Effector memory CD4-positive, alpha-beta T cell (primary cell): ENCODE data around the gene STON2.

Experiments
- DNase-seq, 3 donors: peaks; one replicate each; pipeline ENCODE4 v3.0.0-alpha.2; 2020
- H3K27ac ChIP-seq: 2 replicates; pipeline ENCODE4 v1.7.0; 2013; ENCODE audit warnings: mild to moderate bottlenecking, low read length, moderate library complexity; ENCODE audit not compliant: insufficient read depth, poor library complexity, severe bottlenecking
- H3K27me3 ChIP-seq: replicated peaks from 2 replicates; pipeline ENCODE4 v1.7.0; 2013; ENCODE audit warnings: mild to moderate bottlenecking, low read length; ENCODE audit not compliant: insufficient read depth, control insufficient read depth, poor library complexity, severe bottlenecking
- H3K36me3 ChIP-seq: 2 replicates; pipeline ENCODE4 v1.7.0; 2013; ENCODE audit warnings: mild to moderate bottlenecking, low read length, moderate library complexity; ENCODE audit not compliant: control insufficient read depth, insufficient read depth
- H3K4me1 ChIP-seq: 2 replicates; pipeline ENCODE4 v1.7.0; 2013; ENCODE audit warnings: low read length, mild to moderate bottlenecking; ENCODE audit not compliant: control insufficient read depth, insufficient read depth, poor library complexity, severe bottlenecking
- H3K4me3 ChIP-seq: 2 replicates; pipeline ENCODE4 v1.7.0; 2013; ENCODE audit warnings: low read length, low read depth, mild to moderate bottlenecking; ENCODE audit not compliant: insufficient read depth, poor library complexity, severe bottlenecking
- H3K9me3 ChIP-seq: 2 replicates; pipeline ENCODE4 v1.7.0; 2013; ENCODE audit warnings: mild to moderate bottlenecking, low read length, moderate library complexity; ENCODE audit not compliant: control insufficient read depth

Gene STON2

DNA sequence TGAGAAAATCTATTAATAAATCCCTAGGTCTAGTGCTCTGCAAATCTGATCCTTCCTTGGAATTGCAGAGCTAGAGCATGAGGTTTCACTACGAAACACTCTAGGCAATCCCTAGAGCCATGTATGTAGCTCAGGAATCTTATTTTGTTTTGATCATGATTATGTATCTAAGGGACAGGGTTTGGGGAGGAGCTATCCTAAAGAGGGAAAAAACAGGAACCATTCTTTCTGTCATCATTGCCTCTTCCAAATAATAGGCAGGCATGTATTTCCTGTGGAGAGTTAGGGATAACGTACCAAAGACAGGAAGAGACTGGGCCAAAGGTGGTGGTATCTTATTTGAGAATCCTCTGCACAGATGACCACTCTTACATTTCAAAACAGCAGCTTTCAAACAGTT, 90.6 kb downstream of the STON2 start:
- Histone ChIP-seq H3K36me3 (no peaks in the 10 kb centered on the region), H3K4me1 (no peaks in the 10 kb centered on the region), H3K27ac (no peak overlapping the region), H3K9me3 (no peaks in the 10 kb centered on the region), H3K4me3 (no peak overlapping the region), H3K27me3 (no peaks in the 10 kb centered on the region)
- no peak for DNase-seq

DNA sequence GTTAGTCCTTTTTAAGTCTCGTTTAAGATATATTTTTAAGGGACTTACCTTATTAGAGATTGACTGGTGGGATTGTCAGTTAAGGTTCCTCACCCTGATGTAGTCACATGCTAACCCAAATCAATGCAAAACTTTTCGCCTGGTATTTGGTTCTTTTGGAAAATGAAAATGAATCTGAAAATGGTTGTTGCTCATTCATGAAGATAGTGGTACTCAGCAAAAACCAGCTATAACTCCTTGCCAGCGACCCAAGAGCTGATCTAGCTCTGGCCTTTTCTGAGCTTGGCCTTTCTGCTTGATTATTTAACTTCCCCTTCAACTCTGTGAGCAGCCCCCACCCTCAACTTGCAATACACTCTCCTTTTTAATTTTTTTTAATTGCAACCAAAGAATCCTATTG, 94.4 kb downstream of the STON2 start:
- Histone ChIP-seq H3K27ac (no peak overlapping the region), H3K4me3 (no peak overlapping the region), H3K4me1 (no peaks in the 10 kb centered on the region), H3K27me3 (no peaks in the 10 kb centered on the region), H3K36me3 (no peaks in the 10 kb centered on the region), H3K9me3 (no peaks in the 10 kb centered on the region)
- DNase-seq: no peak

DNA sequence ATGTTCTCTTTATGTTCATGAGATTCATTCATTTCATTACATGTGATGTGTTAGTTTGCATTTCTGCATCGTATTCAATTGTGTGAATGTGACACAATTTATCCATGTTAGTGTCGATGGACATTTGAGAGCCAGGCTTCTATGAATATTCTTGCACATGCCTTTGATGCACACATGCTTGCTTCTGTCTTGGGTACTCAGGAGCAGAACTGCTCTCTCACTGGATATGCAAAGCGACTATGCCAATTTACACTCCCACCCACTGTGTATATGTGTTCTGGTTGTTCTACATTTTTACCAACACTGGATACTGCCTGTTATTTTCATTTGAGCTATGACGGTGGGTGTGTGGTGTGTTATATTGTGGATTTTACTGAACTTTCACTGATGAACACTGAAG, 95.1 kb downstream of the STON2 start:
- no peaks in the 10 kb centered on the region for H3K36me3 ChIP-seq
- no peaks in the 10 kb centered on the region for H3K4me1 ChIP-seq
- no peak for DNase-seq
- H3K27me3 ChIP-seq: no peaks in the 10 kb centered on the region
- H3K27ac ChIP-seq: no peak overlapping the region
- no peaks in the 10 kb centered on the region for H3K9me3 ChIP-seq
- H3K4me3 ChIP-seq: no peak overlapping the region

DNA sequence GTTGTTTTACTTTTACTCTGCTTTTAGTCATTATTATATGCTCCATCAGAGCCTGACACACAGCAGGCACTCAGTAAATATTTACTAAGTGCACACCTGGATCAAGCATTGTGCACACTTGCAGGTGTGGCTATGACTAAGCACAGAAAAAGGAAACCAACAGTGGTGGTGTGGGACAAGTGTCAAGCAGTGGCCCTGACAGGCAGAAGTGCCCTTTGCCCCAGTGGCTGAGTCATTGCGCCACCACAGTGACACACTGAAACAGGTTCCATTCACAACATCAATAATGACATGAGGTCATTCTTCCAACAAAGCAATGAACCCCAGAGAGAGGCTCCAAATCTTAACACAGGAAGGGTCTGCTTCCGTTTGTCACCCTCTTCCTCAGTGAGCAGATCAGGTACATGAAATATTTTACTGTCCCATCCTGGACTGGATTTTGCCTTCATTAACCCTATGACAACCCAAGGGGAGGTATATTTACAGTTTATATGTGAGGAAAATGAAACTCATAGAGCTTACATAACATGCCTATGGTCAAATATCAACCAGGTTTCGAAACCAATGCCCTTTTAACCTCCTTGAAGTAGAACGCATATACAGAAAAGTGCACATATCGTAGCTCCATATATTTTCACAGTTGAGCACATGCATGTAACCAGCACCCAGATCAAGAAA, 96.7 kb downstream of the STON2 start:
- H3K9me3 ChIP-seq: no peaks in the 10 kb centered on the region
- H3K27ac ChIP-seq: no peak overlapping the region
- H3K36me3 ChIP-seq: no peaks in the 10 kb centered on the region
- DNase-seq: no peak
- H3K4me3 ChIP-seq: no peak overlapping the region
- no peaks in the 10 kb centered on the region for H3K27me3 ChIP-seq
- H3K4me1 ChIP-seq: no peaks in the 10 kb centered on the region

DNA sequence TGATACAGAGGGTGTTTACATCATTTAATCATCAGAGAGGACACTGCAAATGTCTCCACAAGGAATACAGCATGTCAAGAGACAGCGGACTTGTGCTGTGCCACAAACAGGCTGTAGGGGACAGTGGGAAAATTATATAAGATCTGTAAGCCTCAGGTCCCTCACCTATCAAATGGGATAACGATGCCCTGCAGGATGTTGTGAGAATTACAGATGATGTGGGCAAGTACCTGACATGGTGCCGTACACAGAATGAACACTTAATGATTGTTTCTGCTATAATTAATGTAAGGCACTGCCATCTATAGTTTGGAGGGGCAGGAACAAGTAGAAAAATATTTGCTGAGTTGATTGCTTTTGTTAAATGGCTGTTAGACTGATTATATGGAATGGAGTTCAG, 97.5 kb downstream of the STON2 start:
- Histone ChIP-seq H3K4me3 (no peak overlapping the region), H3K27me3 (no peaks in the 10 kb centered on the region), H3K9me3 (no peaks in the 10 kb centered on the region), H3K36me3 (no peaks in the 10 kb centered on the region), H3K27ac (no peak overlapping the region), H3K4me1 (no peaks in the 10 kb centered on the region)
- DNase-seq: no peak

DNA sequence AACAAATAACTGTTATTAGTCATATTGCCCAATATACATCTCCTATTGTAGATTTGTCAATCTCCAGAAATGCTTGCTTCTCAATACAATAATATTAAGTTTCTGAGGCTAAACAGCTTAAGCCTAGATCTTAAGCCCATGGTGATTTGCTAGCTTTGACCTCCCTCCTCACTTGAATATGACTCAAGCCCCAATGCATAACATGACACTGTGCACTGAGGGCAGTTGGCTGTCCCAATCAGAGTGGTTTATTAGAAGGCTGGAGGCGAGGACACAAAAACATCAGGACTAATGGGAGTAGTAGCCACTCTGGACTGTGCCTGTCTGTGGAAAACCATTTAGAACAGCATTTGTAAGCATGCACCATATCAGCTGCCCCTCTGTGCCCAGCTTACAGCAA, 98.3 kb downstream of the STON2 start:
- DNase-seq: no peak
- H3K9me3 ChIP-seq: no peaks in the 10 kb centered on the region
- no peak overlapping the region for H3K27ac ChIP-seq
- H3K4me3 ChIP-seq: no peak overlapping the region
- no peaks in the 10 kb centered on the region for H3K36me3 ChIP-seq
- no peaks in the 10 kb centered on the region for H3K27me3 ChIP-seq
- H3K4me1 ChIP-seq: no peaks in the 10 kb centered on the region

DNA sequence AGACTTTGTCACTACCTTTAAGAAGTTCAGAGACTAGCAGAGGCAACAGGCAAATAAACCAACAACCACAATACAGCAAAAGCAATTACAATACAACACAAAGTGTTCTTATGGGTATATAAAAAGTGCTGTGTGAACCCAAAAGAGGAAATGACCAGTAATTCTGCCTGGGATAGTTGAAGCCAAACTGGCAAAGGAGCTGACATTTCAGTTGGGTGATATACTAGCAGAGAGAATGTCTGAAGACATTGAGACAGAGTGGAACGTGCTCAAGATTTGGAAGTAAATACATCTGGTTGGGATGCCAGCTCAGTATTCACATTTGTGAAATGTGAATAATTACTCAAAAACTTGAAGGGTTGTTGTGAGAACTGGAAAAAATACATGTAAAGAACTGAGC, 98.8 kb downstream of the STON2 start:
- no peaks in the 10 kb centered on the region for H3K36me3 ChIP-seq
- no peaks in the 10 kb centered on the region for H3K27me3 ChIP-seq
- no peak overlapping the region for H3K27ac ChIP-seq
- no peak overlapping the region for H3K4me3 ChIP-seq
- no peaks in the 10 kb centered on the region for H3K9me3 ChIP-seq
- H3K4me1 ChIP-seq: no peaks in the 10 kb centered on the region
- DNase-seq: no peak

DNA sequence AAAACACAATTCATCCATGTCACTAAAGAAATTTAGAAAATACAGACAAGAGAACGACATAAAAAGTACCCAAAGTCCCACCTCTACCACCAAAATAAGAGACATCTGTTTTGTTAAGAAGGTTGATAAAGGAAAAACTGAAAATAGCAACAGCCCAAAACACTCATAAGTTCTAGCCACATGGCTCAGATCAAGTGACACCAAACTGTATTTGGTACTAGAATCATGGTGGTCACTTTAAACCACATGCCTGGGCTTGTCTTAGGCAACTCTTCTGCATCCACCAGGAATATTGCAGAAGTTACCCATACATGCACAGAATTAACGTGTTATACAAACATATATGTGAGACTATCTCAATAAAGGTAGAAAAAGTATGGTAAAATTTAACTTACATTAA, 101.2 kb downstream of the STON2 start:
- Histone ChIP-seq H3K9me3 (no peaks in the 10 kb centered on the region), H3K27me3 (no peaks in the 10 kb centered on the region), H3K27ac (no peak overlapping the region), H3K4me1 (no peaks in the 10 kb centered on the region), H3K4me3 (no peak overlapping the region), H3K36me3 (no peaks in the 10 kb centered on the region)
- no peak for DNase-seq

DNA sequence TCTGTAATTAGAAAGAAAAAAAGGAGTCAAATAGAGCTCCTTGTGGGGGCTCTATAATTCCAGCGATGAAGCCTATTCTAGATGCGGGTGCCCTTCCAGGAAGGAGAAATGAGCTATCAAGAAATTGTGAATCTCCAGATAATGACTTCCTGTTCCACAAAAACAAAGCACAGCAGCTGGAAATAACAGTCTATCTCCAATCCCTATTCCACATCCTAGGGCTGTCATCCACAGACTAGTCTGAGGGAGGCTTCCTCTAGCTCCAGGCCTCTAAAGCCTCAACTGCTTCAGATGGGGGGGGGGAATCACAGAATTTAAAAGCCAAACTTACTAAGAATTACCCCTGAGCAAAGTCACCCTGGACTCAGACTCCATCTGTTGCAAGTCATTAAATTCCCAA, 102.0 kb downstream of the STON2 start:
- no peaks in the 10 kb centered on the region for H3K9me3 ChIP-seq
- no peak overlapping the region for H3K27ac ChIP-seq
- DNase-seq: no peak
- no peaks in the 10 kb centered on the region for H3K4me1 ChIP-seq
- no peaks in the 10 kb centered on the region for H3K36me3 ChIP-seq
- H3K27me3 ChIP-seq: no peaks in the 10 kb centered on the region
- no peak overlapping the region for H3K4me3 ChIP-seq

DNA sequence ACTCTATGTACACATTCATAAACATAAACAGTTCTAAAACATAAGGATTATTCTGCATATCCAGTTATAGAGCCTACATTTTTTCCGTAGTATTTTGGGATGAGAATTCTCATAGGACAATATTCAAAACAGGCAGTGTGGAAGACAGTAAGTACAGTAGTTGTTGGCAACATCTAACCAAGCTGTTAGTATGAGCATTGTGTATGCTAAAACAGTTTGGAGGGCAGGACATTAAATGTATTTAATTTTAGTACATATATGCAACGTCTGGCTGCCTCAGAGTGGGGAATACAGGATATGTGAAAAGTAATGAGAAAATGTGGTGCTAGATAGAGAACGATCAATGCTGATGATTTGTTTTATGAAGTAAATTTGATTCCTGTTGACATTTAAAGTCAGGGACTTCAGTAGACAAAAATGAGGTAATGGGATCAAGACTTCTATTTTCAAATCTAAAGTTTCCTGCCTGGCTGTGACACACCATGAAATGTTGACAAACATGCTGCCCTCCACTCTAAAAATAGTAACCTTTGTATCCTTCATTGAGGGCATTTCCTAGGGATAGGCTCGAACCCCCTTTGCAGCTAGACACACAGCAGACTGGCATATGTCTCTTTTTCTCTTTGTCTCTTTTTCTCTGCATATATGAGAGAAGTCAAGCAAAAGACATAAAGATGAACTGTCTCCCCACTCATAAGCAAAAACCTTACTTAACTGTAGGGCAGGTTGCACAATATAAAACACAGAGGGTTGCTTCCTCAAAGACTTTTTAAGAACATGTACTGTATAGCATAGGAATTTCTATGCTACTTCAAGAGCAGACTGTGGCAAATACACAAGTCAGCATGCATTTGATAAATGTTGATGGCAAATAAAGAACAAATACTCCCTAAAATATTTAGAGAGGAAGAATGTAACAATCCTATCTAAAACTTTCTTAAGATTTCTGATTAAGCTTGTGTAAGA, 103.9 kb downstream of the STON2 start:
- Histone ChIP-seq H3K4me3 (no peak overlapping the region), H3K4me1 (no peaks in the 10 kb centered on the region), H3K27ac (no peak overlapping the region), H3K27me3 (no peaks in the 10 kb centered on the region), H3K36me3 (no peaks in the 10 kb centered on the region), H3K9me3 (no peaks in the 10 kb centered on the region)
- DNase-seq: no peak
